Stomach (tissue), 9 donors: Measurements from ENCODE around the gene NEDD4L. TPM values are rescaled to one million over a fixed set of nuclear protein-coding genes. Genes with fewer than 3 reads are reported as not detected.

Source experiments
- DNase-seq, 2 donors: peaks; one replicate each; pipeline versions ENCODE4 v3.0.0 to v3.0.0-alpha.2; 2013 to 2019
- H3K27ac ChIP-seq, 5 donors: fragments of 200-600 bp in 4 of 5; sonication (generic) in 4 of 5; one replicate each; pipeline ENCODE4 v1.5.1; 2013 to 2019; ENCODE audit warnings: mild to moderate bottlenecking in 1 of 5, moderate library complexity in 1 of 5
- H3K27me3 ChIP-seq, 3 donors: fragments of 200-600 bp; sonication (generic); one replicate each; pipeline ENCODE4 v1.5.1; 2017 to 2019; ENCODE audit warnings: mixed run types in 1 of 3
- H3K36me3 ChIP-seq, 4 donors: fragments of 200-600 bp; sonication (generic); 1 replicate in 3 of 4; 2 replicates in 1 of 4; pipeline ENCODE4 v1.5.1; 2016 to 2019
- H3K4me1 ChIP-seq, 4 donors: fragments of 200-600 bp; sonication (generic); one replicate each; pipeline ENCODE4 v1.5.1; 2016 to 2019
- H3K4me3 ChIP-seq, 4 donors: fragments of 200-600 bp; sonication (generic) in 3 of 4; one replicate each; pipeline ENCODE4 v1.5.1; 2016 to 2019; ENCODE audit warnings: mild to moderate bottlenecking in 1 of 4
- H3K9me3 ChIP-seq, 4 donors: fragments of 200-600 bp; sonication (generic); one replicate each; pipeline ENCODE4 v1.5.1; 2016 to 2019
- EP300 ChIP-seq: sonication (generic); formaldehyde crosslinking; IDR thresholded peaks from one replicate; pipeline ENCODE4 v1.6.1; 2017; ENCODE audit warnings: antibody characterized with exemption
- POLR2A ChIP-seq, 4 donors: fragments of 450-650 bp; IDR thresholded peaks; one replicate each; pipeline ENCODE4 v1.6.1; 2016; ENCODE audit warnings: antibody characterized with exemption in 4 of 4, control low read depth in 2 of 4, mild to moderate bottlenecking in 1 of 4, moderate library complexity in 1 of 4
- POLR2AphosphoS5 ChIP-seq, 3 donors: sonication (generic); formaldehyde crosslinking; IDR thresholded peaks; one replicate each; pipeline ENCODE4 v1.6.1; 2016; ENCODE audit warnings: antibody characterized with exemption in 3 of 3
- WGBS, 5 donors: extraction: QIAGEN DNeasy Blood & Tissue Kit in 3 of 5; methylation state at CpG; one replicate each; pipeline versions ENCODE4 v1.1.5 to v1.1.7; 2013 to 2018; 5-methylcytosine and 5-hydroxymethylcytosine counted together
- intact Hi-C: fragments of 100-400 bp; cut with DNase I; formaldehyde crosslinking; loops from one replicate; pipeline ENCODE4 v1.15.1; 2023; ENCODE audit warnings: low total_unique reads
- polyA plus RNA-seq, 3 donors: library from polyadenylated mRNA; stranded (reverse); fragments of 200-250 nt; gene quantifications; one replicate each; pipeline ENCODE4 v1.2.3, GENCODE V29; 2013
- total RNA-seq, 5 donors: library from RNA; depleted of rRNA; stranded (reverse); fragments of >200 nt; gene quantifications; one replicate each; pipeline versions ENCODE4 v1.1.0 to v1.2.3, GENCODE V29; 2014 to 2016
- TF ChIP-seq, protein P1 (sequence below), 7 experiments: fragments of 450-650 bp in 4 of 7; fragments of 200-600 bp in 3 of 7; sonication (generic) in 3 of 7; IDR thresholded peaks; one replicate each; pipeline ENCODE4 v1.5.1; 2016 to 2019; ENCODE audit warnings: antibody characterized with exemption in 7 of 7, control low read depth in 2 of 7, mild to moderate bottlenecking in 1 of 7
- donor health status: healthy with polysubstance abuse.
- donor health status: Bipolar disorder and iron deficiency.
- donor health status: healthy.

The NEDD4L gene
- total and polyA plus RNA-seq, 8 donors, result 46.1 to 315 (median 129) TPM

DNA sequence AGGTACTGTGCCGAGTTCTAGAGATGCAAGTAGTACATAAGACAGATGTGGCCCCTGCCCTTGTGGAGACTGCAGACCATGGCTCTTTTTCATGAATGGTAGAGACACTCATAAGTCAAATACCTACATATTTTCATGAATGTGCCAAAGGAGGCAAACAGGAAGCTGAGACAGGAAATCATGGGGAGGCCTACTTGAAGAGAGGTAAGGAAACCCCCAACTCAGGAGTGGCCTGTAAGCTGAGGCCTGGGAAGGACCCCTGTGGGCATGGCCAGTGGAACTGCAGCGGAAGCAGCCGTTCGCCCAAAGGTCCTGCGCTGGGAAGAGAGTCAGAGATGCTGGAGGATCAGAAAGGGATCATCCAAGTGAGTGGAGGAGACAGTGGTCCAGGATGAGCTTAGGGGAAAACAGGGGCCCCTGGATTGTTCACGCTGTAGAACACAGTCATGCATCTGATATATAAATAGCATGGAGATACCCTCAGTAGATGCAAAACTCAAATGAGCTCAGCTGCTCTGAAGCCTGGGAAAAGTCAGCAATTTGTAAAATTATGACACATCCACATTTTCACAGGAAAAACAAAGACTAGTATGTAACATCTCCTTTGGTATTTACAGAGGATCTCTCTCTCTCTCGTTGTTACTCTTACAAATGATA lies 228.9 kb downstream of the NEDD4L start:
- Histone ChIP-seq H3K4me1 (peaks cover 20 to 76% (median 50%) of the 10 kb centered on the region in 4 donors), H3K27me3 (no peaks in the 10 kb centered on the region), H3K4me3 (no peak overlapping the region), H3K36me3 (no peaks in the 10 kb centered on the region), H3K9me3 (no peaks in the 10 kb centered on the region), H3K27ac (peak overlapping the region; percentile 70 to 93 (median 84))
- 76 to 80% (median 77%) methylated on average over 7 of the region's 7 CpGs for WGBS, 5 donors
- no peak for DNase-seq
- intact Hi-C loops, result no loop called here
- TF ChIP-seq POLR2A (IDR thresholded peaks at IDR 0.05) (no peak), EP300 (no peak), POLR2AphosphoS5 (IDR thresholded peaks at IDR 0.05) (no peak)
- TF ChIP-seq, protein P1, sequence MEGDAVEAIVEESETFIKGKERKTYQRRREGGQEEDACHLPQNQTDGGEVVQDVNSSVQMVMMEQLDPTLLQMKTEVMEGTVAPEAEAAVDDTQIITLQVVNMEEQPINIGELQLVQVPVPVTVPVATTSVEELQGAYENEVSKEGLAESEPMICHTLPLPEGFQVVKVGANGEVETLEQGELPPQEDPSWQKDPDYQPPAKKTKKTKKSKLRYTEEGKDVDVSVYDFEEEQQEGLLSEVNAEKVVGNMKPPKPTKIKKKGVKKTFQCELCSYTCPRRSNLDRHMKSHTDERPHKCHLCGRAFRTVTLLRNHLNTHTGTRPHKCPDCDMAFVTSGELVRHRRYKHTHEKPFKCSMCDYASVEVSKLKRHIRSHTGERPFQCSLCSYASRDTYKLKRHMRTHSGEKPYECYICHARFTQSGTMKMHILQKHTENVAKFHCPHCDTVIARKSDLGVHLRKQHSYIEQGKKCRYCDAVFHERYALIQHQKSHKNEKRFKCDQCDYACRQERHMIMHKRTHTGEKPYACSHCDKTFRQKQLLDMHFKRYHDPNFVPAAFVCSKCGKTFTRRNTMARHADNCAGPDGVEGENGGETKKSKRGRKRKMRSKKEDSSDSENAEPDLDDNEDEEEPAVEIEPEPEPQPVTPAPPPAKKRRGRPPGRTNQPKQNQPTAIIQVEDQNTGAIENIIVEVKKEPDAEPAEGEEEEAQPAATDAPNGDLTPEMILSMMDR (IDR thresholded peaks at IDR 0.05), result no peak

DNA sequence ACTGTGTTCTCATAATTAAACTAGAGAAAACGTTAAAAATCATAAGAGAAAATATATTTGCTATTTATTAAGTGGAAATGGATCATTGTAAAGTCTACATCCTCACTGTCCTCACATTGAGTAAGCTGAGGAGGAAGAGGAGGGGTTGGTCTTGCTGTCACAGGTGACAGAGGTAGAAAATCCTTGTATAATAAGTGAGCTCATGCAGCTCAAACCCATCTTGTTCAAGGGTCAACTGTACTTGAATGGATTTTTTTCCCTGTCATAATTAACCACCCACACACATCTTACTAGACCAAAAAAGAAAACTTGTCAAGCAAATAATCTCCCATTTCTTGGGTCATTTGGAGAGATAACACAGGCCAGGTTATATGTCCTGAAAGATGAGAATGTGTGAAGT lies 231.2 kb downstream of the NEDD4L start:
- H3K4me1 ChIP-seq, result peaks cover 15 to 75% (median 39%) of the 10 kb centered on the region in 4 donors
- TF ChIP-seq, protein P1 (IDR thresholded peaks at IDR 0.05), result no peak
- TF ChIP-seq POLR2A (IDR thresholded peaks at IDR 0.05), result no peak
- no peak for TF ChIP-seq POLR2AphosphoS5 (IDR thresholded peaks at IDR 0.05)
- no peak for TF ChIP-seq EP300
- no peak for DNase-seq
- H3K27ac ChIP-seq, result peak overlapping the region in 4 of 5 donors; percentile 65 to 93 (median 82)
- intact Hi-C loops, result no loop called here
- H3K27me3 ChIP-seq, result no peaks in the 10 kb centered on the region
- no peak overlapping the region for H3K4me3 ChIP-seq
- H3K36me3 ChIP-seq, result no peaks in the 10 kb centered on the region
- no peaks in the 10 kb centered on the region for H3K9me3 ChIP-seq
- 17 to 75% (median 38%) methylated on average over 1 of the region's 1 CpG for WGBS, 5 donors

DNA sequence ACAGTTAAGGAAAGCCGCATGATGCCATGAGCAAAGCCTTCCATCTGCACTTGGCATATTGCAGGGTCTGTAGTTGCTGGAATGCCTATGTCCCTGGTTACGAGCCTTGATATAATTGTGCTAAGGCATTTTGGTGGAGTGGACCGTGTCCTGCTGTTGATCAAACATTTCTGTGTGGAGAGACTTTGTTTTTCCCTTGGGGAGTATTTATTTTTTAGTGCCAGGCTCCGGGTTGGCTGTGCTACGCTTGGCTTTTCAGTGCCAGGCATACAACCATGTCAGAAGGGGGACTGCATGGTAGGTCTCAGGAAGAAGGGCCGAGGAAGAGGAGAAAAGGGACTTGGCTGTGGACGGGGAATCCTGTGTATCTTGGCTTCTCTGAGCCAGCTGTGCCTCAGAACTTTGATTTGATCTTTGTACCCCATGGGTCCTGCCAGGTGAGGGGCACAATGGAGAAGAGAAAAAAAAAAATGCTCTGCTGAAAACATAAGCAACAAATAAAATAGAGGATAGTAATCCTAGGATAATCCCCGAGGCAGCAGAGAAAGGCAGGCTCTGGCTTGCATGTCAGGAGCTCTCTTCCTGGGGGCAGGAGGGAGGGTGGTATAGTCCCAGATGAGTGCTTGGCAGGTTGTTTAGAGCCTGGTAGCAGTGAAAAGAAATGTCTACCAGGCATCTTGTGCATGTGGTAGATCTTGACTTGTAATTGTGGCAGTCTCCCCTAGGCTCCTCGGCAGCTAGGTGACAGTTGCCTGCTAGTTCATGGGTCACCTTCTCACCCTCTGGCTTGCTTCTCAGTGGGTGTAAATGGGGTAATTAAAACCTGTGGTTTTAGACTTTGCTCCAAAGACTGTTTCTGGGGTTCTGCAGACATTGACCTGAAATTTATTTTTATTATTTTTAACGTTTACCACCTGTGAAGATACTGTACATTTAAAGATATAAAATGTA lies 233.0 kb downstream of the NEDD4L start:
- intact Hi-C loops, result no loop called here
- 33 to 46% (median 35%) methylated on average over 10 of the region's 10 CpGs for WGBS, 5 donors
- Histone ChIP-seq H3K9me3 (no peaks in the 10 kb centered on the region), H3K4me1 (peaks cover 12 to 68% (median 41%) of the 10 kb centered on the region in 4 donors), H3K27ac (peak overlapping the region; percentile 54 to 93 (median 88)), H3K36me3 (no peaks in the 10 kb centered on the region), H3K27me3 (no peaks in the 10 kb centered on the region), H3K4me3 (no peak overlapping the region)
- TF ChIP-seq, protein P1 (IDR thresholded peaks at IDR 0.05), result no peak
- no peak for TF ChIP-seq POLR2A (IDR thresholded peaks at IDR 0.05)
- no peak for TF ChIP-seq EP300
- no peak for TF ChIP-seq POLR2AphosphoS5 (IDR thresholded peaks at IDR 0.05)
- peak; percentile 32 to 61 for DNase-seq

DNA sequence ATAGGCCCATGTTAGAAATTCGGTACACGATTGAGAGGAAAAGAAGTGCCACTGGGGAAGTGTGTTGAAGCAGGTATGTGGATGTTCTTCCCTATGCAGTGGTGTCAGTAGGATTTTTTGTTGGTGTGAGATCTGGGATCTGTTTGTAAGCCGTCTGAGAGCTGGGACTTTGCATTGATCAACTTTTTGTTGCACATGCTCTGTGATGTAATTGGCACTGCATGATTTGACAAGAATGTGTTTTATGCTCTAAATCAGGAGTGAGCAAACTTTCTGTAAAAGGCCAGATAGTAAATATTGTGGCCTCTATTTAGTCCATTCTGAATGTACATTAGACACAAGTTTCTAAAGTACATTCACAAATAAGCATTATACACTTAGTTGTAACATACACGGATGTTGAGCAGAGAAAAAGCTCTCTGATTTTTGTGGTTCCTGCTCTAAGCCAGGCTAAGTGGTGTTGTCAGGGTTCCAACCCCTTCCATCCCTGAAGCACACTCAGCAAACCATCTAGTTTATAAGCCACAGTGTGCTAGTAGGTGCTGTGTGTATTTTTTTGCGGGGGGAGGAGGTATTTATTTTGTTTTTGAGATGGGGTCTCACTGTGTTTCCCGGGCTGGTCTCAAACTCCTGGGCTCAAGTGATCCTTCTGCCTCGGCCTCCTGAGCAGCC lies 235.6 kb downstream of the NEDD4L start:
- no peak overlapping the region for H3K4me3 ChIP-seq
- no peaks in the 10 kb centered on the region for H3K9me3 ChIP-seq
- 63 to 80% (median 67%) methylated on average over 7 of the region's 7 CpGs for whole genome bisulfite sequencing, 5 donors
- H3K4me1 ChIP-seq, result peaks cover 5 to 62% (median 35%) of the 10 kb centered on the region in 4 donors
- no peaks in the 10 kb centered on the region for H3K27me3 ChIP-seq
- no peak for DNase-seq
- peak overlapping the region; percentile 19 to 93 (median 68) for H3K27ac ChIP-seq
- H3K36me3 ChIP-seq, result no peaks in the 10 kb centered on the region
- no peak for TF ChIP-seq EP300
- TF ChIP-seq POLR2A (IDR thresholded peaks at IDR 0.05), result no peak
- intact Hi-C loops, result no loop called here
